HepG2 (cell line): ENCODE measurements around the gene LIF. TPM values are rescaled to one million over a fixed set of nuclear protein-coding genes. Genes with fewer than 3 reads are reported as not detected.
A peak's percentile ranks its signal among the peaks of the same experiment; 100 is the strongest.

Source experiments
- CENPT ChIP-seq: sonication (generic); formaldehyde crosslinking; IDR thresholded peaks from 2 replicates; pipeline ENCODE4 v1.8.0; 2022; ENCODE audit warnings: low read depth, mild to moderate bottlenecking, moderate library complexity, missing genetic modification reagents
- CREM ChIP-seq, 2 experiments: sonication (generic) in 1 of 2; formaldehyde crosslinking in 1 of 2; IDR thresholded peaks; 2 replicates each; pipeline versions ENCODE4 v1.4.0 to v1.6.1; 2016 to 2020; ENCODE audit warnings: antibody characterized with exemption in 1 of 2, mild to moderate bottlenecking in 1 of 2, missing genetic modification reagents in 1 of 2
- DPF2 ChIP-seq: sonication (generic); formaldehyde crosslinking; IDR thresholded peaks from 2 replicates; pipeline ENCODE4 v1.4.0; 2020; ENCODE audit warnings: mild to moderate bottlenecking, low read depth, missing genetic modification reagents, borderline replicate concordance
- ELF3 ChIP-seq: IDR thresholded peaks from 2 replicates; pipeline ENCODE4 v1.6.1; 2016; ENCODE audit warnings: missing genetic modification reagents, missing compliant biosample characterization
- HDAC6 ChIP-seq: fragments of 200-600 bp; sonication (generic); IDR thresholded peaks from 2 replicates; pipeline ENCODE4 v1.7.0; 2017; ENCODE audit warnings: mild to moderate bottlenecking, antibody characterized with exemption, low read length, low read depth
- HOXD1 ChIP-seq: sonication (generic); formaldehyde crosslinking; IDR thresholded peaks from 2 replicates; pipeline ENCODE4 v1.5.0; 2020; ENCODE audit warnings: missing genetic modification reagents
- JUNB ChIP-seq: sonication (generic); formaldehyde crosslinking; IDR thresholded peaks from 2 replicates; pipeline ENCODE4 v1.8.0; 2022; ENCODE audit warnings: missing genetic modification reagents, mild to moderate bottlenecking, borderline replicate concordance
- KDM5B ChIP-seq: sonication (generic); formaldehyde crosslinking; IDR thresholded peaks from 2 replicates; pipeline ENCODE4 v1.4.0; 2020; ENCODE audit warnings: missing genetic modification reagents, mild to moderate bottlenecking, borderline replicate concordance
- RAD21 ChIP-seq: fragments of 450-650 bp; formaldehyde crosslinking; IDR thresholded peaks from 2 replicates; pipeline ENCODE4 v1.5.0; 2020; ENCODE audit warnings: mild to moderate bottlenecking
- RFX5 ChIP-seq: IDR thresholded peaks from 2 replicates; pipeline ENCODE4 v1.6.1; 2011; ENCODE audit warnings: low read depth, low read length, improper control_type of control experiment
- SMARCC2 ChIP-seq: fragments of 450-650 bp; IDR thresholded peaks from 2 replicates; pipeline ENCODE4 v1.6.1; 2017; ENCODE audit warnings: antibody characterized with exemption, mild to moderate bottlenecking
- SNRNP70 ChIP-seq: fragments of 200-400 bp; formaldehyde crosslinking; IDR thresholded peaks from 2 replicates; pipeline ENCODE4 v1.6.1; 2017; ENCODE audit warnings: mild to moderate bottlenecking, low read depth, low read length, moderate library complexity
- SOX13 ChIP-seq, 3 experiments: fragments of 450-650 bp in 1 of 3; sonication (generic) in 1 of 3; formaldehyde crosslinking in 1 of 3; IDR thresholded peaks in 2 of 3; conservative IDR thresholded peaks in 1 of 3; 2 replicates each; pipeline versions ENCODE4 v1.5.0 to v1.6.1; 2016 to 2020; ENCODE audit warnings: antibody characterized with exemption in 1 of 3, mild to moderate bottlenecking in 1 of 3, missing compliant biosample characterization in 1 of 3, missing genetic modification reagents in 1 of 3, moderate library complexity in 1 of 3
- STAT5B ChIP-seq: sonication (generic); formaldehyde crosslinking; IDR thresholded peaks from 2 replicates; pipeline ENCODE4 v1.4.0; 2020; ENCODE audit warnings: missing genetic modification reagents
- ZGPAT ChIP-seq: IDR thresholded peaks from 2 replicates; pipeline ENCODE4 v1.6.1; 2016; ENCODE audit warnings: mild to moderate bottlenecking
- ZIK1 ChIP-seq: sonication (generic); formaldehyde crosslinking; IDR thresholded peaks from 2 replicates; pipeline ENCODE4 v1.5.0; 2020; ENCODE audit warnings: mild to moderate bottlenecking, low read depth, missing genetic modification reagents, borderline replicate concordance
- ZNF431 ChIP-seq: sonication (generic); formaldehyde crosslinking; IDR thresholded peaks from 2 replicates; pipeline ENCODE4 v1.9.0; 2022; ENCODE audit warnings: missing genetic modification reagents, low read depth, mild to moderate bottlenecking, borderline replicate concordance
- ZNF576 ChIP-seq: sonication (generic); formaldehyde crosslinking; IDR thresholded peaks from 2 replicates; pipeline ENCODE4 v1.4.0; 2020; ENCODE audit warnings: mild to moderate bottlenecking, missing genetic modification reagents
- ZNF746 ChIP-seq: sonication (generic); formaldehyde crosslinking; IDR thresholded peaks from 2 replicates; pipeline ENCODE4 v1.8.0; 2022; ENCODE audit warnings: mild to moderate bottlenecking, missing genetic modification reagents
- ZNF768 ChIP-seq: sonication (generic); formaldehyde crosslinking; IDR thresholded peaks from 2 replicates; pipeline ENCODE4 v1.4.0; 2020; ENCODE audit warnings: missing genetic modification reagents
- polyA plus RNA-seq, 8 experiments: library from polyadenylated mRNA; depleted of rRNA in 3 of 8; stranded (reverse) in 7 of 8; unstranded in 1 of 8; fragments of >200 nt; fragmentation: Illumina TruSeq in 4 of 8; extraction: Trizol in 4 of 8; gene quantifications; 2 replicates each; pipeline versions ENCODE4 v1.2.1 to v1.2.3, GENCODE V29; 2011 to 2016; ENCODE audit warnings: low read depth in 4 of 8, missing spikeins in 1 of 8, mixed read lengths in 1 of 8; ENCODE audit not compliant: insufficient read depth in 1 of 8
- total RNA-seq, 5 experiments: library from RNA; depleted of rRNA; stranded (reverse); fragments of >200 nt; fragmentation: Illumina TruSeq; extraction: Trizol; gene quantifications; 2 replicates each; pipeline ENCODE4 v1.2.3, GENCODE V29; 2016; ENCODE audit warnings: low read depth in 1 of 5
- TF ChIP-seq, protein P1 (sequence below): sonication (generic); formaldehyde crosslinking; IDR thresholded peaks from 2 replicates; pipeline ENCODE4 v1.4.0; 2020; ENCODE audit warnings: missing genetic modification reagents, borderline replicate concordance
- TF ChIP-seq, protein P2 (sequence below): sonication (generic); IDR thresholded peaks from 2 replicates; pipeline ENCODE4 v1.6.1; 2016; ENCODE audit warnings: low read depth, borderline replicate concordance

LIF gene
- total and polyA plus RNA-seq, 2 of the 13 experiments (the other 11 are each of a cell fraction or from before 2014, with no cell fraction given), result 3.6 to 8.5 TPM

DNA sequence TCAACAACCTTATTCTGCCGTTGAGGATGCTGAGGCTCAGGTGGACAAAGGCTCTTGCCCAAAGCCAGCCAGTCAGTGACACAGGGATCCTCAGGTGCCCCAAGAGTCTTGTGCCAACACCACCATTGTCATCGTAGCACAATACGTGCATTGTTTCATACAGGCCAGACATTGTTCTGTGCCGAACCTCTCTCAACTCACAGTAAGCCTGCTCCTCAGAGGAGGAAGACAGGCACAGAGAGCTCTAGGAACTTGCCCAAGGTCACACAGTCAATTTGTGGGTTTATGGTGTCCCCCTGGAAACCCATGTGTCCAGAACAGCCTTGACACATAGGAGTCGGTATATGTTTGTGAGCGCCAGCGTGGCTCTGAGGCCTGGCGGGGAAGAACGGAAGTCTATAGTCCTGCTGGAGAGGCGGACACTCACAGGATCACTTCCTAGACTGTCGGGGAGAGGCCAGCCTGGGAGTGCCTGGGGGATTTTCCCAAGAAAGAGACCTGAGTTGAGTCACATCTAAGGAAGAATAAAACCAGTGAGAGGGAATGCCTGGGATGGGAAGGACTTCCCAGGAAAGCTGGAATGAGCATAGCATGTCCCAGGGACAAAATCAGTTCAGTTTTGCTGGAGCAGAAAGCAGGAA, 20.2 kb downstream of the LIF start (continued):
- TF ChIP-seq CENPT (CRISPR knock-in tag), result no peak
- TF ChIP-seq ELF3 (CRISPR knock-in tag), result peak; percentile 41; the same call in 1 of the 2 replicates
- no peak for TF ChIP-seq ZNF576
- no peak for TF ChIP-seq HDAC6
- TF ChIP-seq, protein P1, sequence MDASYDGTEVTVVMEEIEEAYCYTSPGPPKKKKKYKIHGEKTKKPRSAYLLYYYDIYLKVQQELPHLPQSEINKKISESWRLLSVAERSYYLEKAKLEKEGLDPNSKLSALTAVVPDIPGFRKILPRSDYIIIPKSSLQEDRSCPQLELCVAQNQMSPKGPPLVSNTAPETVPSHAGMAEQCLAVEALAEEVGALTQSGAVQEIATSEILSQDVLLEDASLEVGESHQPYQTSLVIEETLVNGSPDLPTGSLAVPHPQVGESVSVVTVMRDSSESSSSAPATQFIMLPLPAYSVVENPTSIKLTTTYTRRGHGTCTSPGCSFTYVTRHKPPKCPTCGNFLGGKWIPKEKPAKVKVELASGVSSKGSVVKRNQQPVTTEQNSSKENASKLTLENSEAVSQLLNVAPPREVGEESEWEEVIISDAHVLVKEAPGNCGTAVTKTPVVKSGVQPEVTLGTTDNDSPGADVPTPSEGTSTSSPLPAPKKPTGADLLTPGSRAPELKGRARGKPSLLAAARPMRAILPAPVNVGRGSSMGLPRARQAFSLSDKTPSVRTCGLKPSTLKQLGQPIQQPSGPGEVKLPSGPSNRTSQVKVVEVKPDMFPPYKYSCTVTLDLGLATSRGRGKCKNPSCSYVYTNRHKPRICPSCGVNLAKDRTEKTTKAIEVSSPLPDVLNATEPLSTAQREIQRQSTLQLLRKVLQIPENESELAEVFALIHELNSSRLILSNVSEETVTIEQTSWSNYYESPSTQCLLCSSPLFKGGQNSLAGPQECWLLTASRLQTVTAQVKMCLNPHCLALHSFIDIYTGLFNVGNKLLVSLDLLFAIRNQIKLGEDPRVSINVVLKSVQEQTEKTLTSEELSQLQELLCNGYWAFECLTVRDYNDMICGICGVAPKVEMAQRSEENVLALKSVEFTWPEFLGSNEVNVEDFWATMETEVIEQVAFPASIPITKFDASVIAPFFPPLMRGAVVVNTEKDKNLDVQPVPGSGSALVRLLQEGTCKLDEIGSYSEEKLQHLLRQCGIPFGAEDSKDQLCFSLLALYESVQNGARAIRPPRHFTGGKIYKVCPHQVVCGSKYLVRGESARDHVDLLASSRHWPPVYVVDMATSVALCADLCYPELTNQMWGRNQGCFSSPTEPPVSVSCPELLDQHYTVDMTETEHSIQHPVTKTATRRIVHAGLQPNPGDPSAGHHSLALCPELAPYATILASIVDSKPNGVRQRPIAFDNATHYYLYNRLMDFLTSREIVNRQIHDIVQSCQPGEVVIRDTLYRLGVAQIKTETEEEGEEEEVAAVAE (CRISPR knock-in tag), result no peak
- TF ChIP-seq ZIK1, result no peak
- no peak for TF ChIP-seq JUNB (CRISPR knock-in tag)
- TF ChIP-seq, protein P2, sequence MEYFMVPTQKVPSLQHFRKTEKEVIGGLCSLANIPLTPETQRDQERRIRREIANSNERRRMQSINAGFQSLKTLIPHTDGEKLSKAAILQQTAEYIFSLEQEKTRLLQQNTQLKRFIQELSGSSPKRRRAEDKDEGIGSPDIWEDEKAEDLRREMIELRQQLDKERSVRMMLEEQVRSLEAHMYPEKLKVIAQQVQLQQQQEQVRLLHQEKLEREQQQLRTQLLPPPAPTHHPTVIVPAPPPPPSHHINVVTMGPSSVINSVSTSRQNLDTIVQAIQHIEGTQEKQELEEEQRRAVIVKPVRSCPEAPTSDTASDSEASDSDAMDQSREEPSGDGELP, result no peak
- TF ChIP-seq CREM (IDR thresholded peaks at IDR 0.05), result no peak
- TF ChIP-seq CREM (CRISPR knock-in tag; IDR thresholded peaks at IDR 0.05), result no peak
- TF ChIP-seq HOXD1 (CRISPR knock-in tag), result no peak
- no peak for TF ChIP-seq DPF2 (CRISPR knock-in tag)
- TF ChIP-seq SNRNP70, result no peak
- peak; percentile 70 for TF ChIP-seq SOX13 (IDR thresholded peaks at IDR 0.05)
- TF ChIP-seq SOX13 (CRISPR knock-in tag; conservative IDR thresholded peaks at IDR 0.05 in 1 of 2, IDR thresholded peaks at IDR 0.05 in 1 of 2), result peak in 1 of 2 experiments; percentile 90; a peak in 2 of 4 replicates
- TF ChIP-seq ZGPAT, result peak; percentile 44; the same call in 1 of the 2 replicates
- no peak for TF ChIP-seq SMARCC2
- TF ChIP-seq ZNF768 (CRISPR knock-in tag), result peak; percentile 93
- no peak for TF ChIP-seq ZNF431
- no peak for TF ChIP-seq RAD21 (CRISPR knock-in tag)
- TF ChIP-seq RFX5, result no peak
- no peak for TF ChIP-seq ZNF746 (CRISPR knock-in tag)
- TF ChIP-seq KDM5B (CRISPR knock-in tag), result 0 out of 2 replicates have a peak, but pooled peaks have one; percentile 23
- no peak for TF ChIP-seq STAT5B (CRISPR knock-in tag)
